Neural cell (in vitro differentiated cells): Measurements from ENCODE around the gene SFXN1. TPM values are rescaled to one million over a fixed set of nuclear protein-coding genes. Genes with fewer than 3 reads are reported as not detected.

ENCODE experiments used
- H2AFZ ChIP-seq: fragments of 200-600, 300-800 bp; sonication (generic), shearing (Covaris generic); 2 replicates; pipeline ENCODE4 v1.6.0; 2014; ENCODE audit warnings: low read depth, mild to moderate bottlenecking, antibody characterized with exemption, low read length, moderate library complexity
- H3F3A ChIP-seq: fragments of 200-600 bp; shearing (Covaris generic); 2 replicates; pipeline ENCODE4 v1.6.1; 2016; ENCODE audit warnings: mild to moderate bottlenecking, moderate library complexity, mixed read lengths, antibody characterized with exemption, low read length; ENCODE audit not compliant: insufficient read depth, poor library complexity, severe bottlenecking
- H3K27ac ChIP-seq: fragments of 200-600, 300-800 bp; sonication (generic), shearing (Covaris generic); 2 replicates; pipeline ENCODE4 v1.5.1; 2014; ENCODE audit warnings: mild to moderate bottlenecking, low read length, moderate library complexity
- H3K27me3 ChIP-seq: fragments of 300-800, 200-600 bp; sonication (generic), shearing (Covaris generic); 2 replicates; pipeline ENCODE4 v1.6.0; 2014; ENCODE audit warnings: mild to moderate bottlenecking, low read depth, low read length, moderate library complexity; ENCODE audit not compliant: insufficient read depth
- H3K36me3 ChIP-seq: fragments of 300-800, 200-600 bp; sonication (generic), shearing (Covaris generic); 2 replicates; pipeline ENCODE4 v1.5.1; 2014; ENCODE audit warnings: mild to moderate bottlenecking, antibody characterized with exemption, low read length, moderate library complexity; ENCODE audit not compliant: insufficient read depth
- H3K4me2 ChIP-seq: fragments of 300-800, 200-600 bp; sonication (generic), shearing (Covaris generic); 2 replicates; pipeline ENCODE4 v1.6.0; 2014; ENCODE audit warnings: mild to moderate bottlenecking, low read length
- H3K4me3 ChIP-seq: fragments of 300-800, 200-600 bp; sonication (generic), shearing (Covaris generic); 2 replicates; pipeline ENCODE4 v1.5.1; 2014; ENCODE audit warnings: mild to moderate bottlenecking, low read length, moderate library complexity
- H3K79me2 ChIP-seq: fragments of 200-600 bp; shearing (Covaris generic); replicated peaks from 2 replicates; pipeline ENCODE4 v1.6.0; 2014; ENCODE audit warnings: mild to moderate bottlenecking, low read length, moderate library complexity; ENCODE audit not compliant: insufficient read depth
- H3K9ac ChIP-seq: fragments of 300-800, 200-600 bp; sonication (generic), shearing (Covaris generic); 2 replicates; pipeline ENCODE4 v1.6.1; 2016; ENCODE audit warnings: mild to moderate bottlenecking, low read length, mixed read lengths
- H3K9me2 ChIP-seq: fragments of 200-600 bp; shearing (Covaris generic); 2 replicates; pipeline ENCODE4 v1.6.1; 2016; ENCODE audit warnings: mild to moderate bottlenecking, low read length, mixed read lengths; ENCODE audit not compliant: insufficient read depth
- H3K9me3 ChIP-seq: fragments of 200-600, 300-800 bp; sonication (generic), shearing (Covaris generic); 2 replicates; pipeline ENCODE4 v1.6.1; 2016; ENCODE audit warnings: mild to moderate bottlenecking, mixed run types, low read length, moderate library complexity, mixed read lengths
- H4K20me1 ChIP-seq: fragments of 200-600 bp; shearing (Covaris generic); 2 replicates; pipeline ENCODE4 v1.6.1; 2016; ENCODE audit warnings: mild to moderate bottlenecking, mixed run types; ENCODE audit not compliant: insufficient read depth
- CTCF ChIP-seq: fragments of 450-650 bp; IDR thresholded peaks from 2 replicates; pipeline ENCODE4 v1.5.1; 2014; ENCODE audit warnings: antibody characterized with exemption, mild to moderate bottlenecking, moderate library complexity; ENCODE audit not compliant: poor library complexity, severe bottlenecking
- EP300 ChIP-seq: fragments of 450-650 bp; conservative IDR thresholded peaks from 2 replicates; pipeline ENCODE4 v1.6.1; 2014; ENCODE audit warnings: antibody characterized with exemption, mild to moderate bottlenecking, moderate library complexity; ENCODE audit not compliant: poor library complexity, severe bottlenecking
- EZH2 ChIP-seq: fragments of 200-600, 300-800 bp; shearing (Covaris generic), sonication (generic); IDR thresholded peaks from 2 replicates; pipeline ENCODE4 v1.6.1; 2014; ENCODE audit warnings: antibody characterized with exemption, low read length, borderline replicate concordance, mild to moderate bottlenecking; ENCODE audit not compliant: insufficient read depth, poor library complexity, severe bottlenecking
- MXI1 ChIP-seq: fragments of 450-650 bp; conservative IDR thresholded peaks from 2 replicates; pipeline ENCODE4 v1.6.1; 2014; ENCODE audit warnings: antibody characterized with exemption, mild to moderate bottlenecking; ENCODE audit not compliant: poor library complexity, severe bottlenecking
- POLR2AphosphoS5 ChIP-seq: IDR thresholded peaks from 2 replicates; pipeline ENCODE4 v1.6.1; 2012
- RAD21 ChIP-seq: fragments of 450-650 bp; conservative IDR thresholded peaks from 2 replicates; pipeline ENCODE4 v1.6.1; 2014; ENCODE audit warnings: antibody characterized with exemption, mild to moderate bottlenecking, moderate library complexity
- REST ChIP-seq: IDR thresholded peaks from 2 replicates; pipeline ENCODE4 v1.6.1; 2012; ENCODE audit warnings: borderline replicate concordance
- SMC3 ChIP-seq: fragments of 450-650 bp; conservative IDR thresholded peaks from 2 replicates; pipeline ENCODE4 v1.6.1; 2014; ENCODE audit warnings: antibody characterized with exemption, mild to moderate bottlenecking, moderate library complexity; ENCODE audit not compliant: poor library complexity
- TAF1 ChIP-seq: IDR thresholded peaks from 2 replicates; pipeline ENCODE4 v1.6.1; 2012; ENCODE audit warnings: low read depth
- polyA plus RNA-seq: library from polyadenylated mRNA; depleted of rRNA; stranded (reverse); fragments of >200 nt; gene quantifications from 2 replicates; pipeline ENCODE4 v1.2.3, GENCODE V29; 2014

The SFXN1 gene
- polyA plus RNA-seq, 1 donor from 2014 or later = 109 TPM

- TF ChIP-seq EP300 = no peak
- Histone ChIP-seq H3K9me2 (no peaks in the 10 kb centered on the region), H3K36me3 (no peaks in the 10 kb centered on the region), H3F3A (no peaks in the 10 kb centered on the region), H3K79me2 (no peaks in the 10 kb centered on the region), H2AFZ (no peak overlapping the region), H3K27me3 (no peaks in the 10 kb centered on the region), H3K4me2 (no peak overlapping the region), H3K9ac (no peak overlapping the region), H4K20me1 (no peaks in the 10 kb centered on the region), H3K4me3 (no peak overlapping the region), H3K27ac (no peak overlapping the region), H3K9me3 (no peaks in the 10 kb centered on the region)
Observed at GRCh38 chr5:175547842-175548241, 69.5 kb downstream of the SFXN1 start.

- Histone ChIP-seq H4K20me1 (no peaks in the 10 kb centered on the region), H3K9me3 (no peaks in the 10 kb centered on the region), H3K9ac (no peak overlapping the region), H3K36me3 (no peaks in the 10 kb centered on the region), H3K4me3 (no peak overlapping the region), H3K27ac (no peak overlapping the region), H2AFZ (no peak overlapping the region), H3K9me2 (no peaks in the 10 kb centered on the region), H3K4me2 (no peak overlapping the region), H3F3A (no peaks in the 10 kb centered on the region), H3K79me2 (no peaks in the 10 kb centered on the region), H3K27me3 (no peaks in the 10 kb centered on the region)
- no peak for TF ChIP-seq MXI1
- TF ChIP-seq TAF1 = no peak
- no peak for TF ChIP-seq POLR2AphosphoS5
- no peak for TF ChIP-seq RAD21
- TF ChIP-seq REST = no peak
- no peak for TF ChIP-seq CTCF
- no peak for TF ChIP-seq EZH2
- TF ChIP-seq EP300 = no peak
- TF ChIP-seq SMC3 = no peak
Observed at GRCh38 chr5:175548626-175549311, 70.4 kb downstream of the SFXN1 start.
